Right lobe of liver (tissue), 6 donors: ENCODE results near the gene FAM161B. TPM values are rescaled to one million over a fixed set of nuclear protein-coding genes. Genes with fewer than 3 reads are reported as not detected.
"Not testable (repeated sequence)": the region's sequence is repeated elsewhere in the genome, so short reads cannot be mapped to it uniquely, and the experiment has no call there.

Experiments
- ATAC-seq, 4 donors: fragments of 200-7000 bp; cut with Tn5 transposase; one replicate each; pipeline ENCODE4 v1.9.1; 2020; ENCODE audit warnings: mild to moderate bottlenecking in 4 of 4, moderate library complexity in 4 of 4
- DNase-seq, 3 donors: peaks; one replicate each; pipeline ENCODE4 v3.0.0-alpha.2; 2020
- H3K27ac ChIP-seq, 3 donors: fragments of 200-600 bp; one replicate each; pipeline ENCODE4 v1.8.0; 2022
- H3K27me3 ChIP-seq, 2 donors: fragments of 200-600 bp; one replicate each; pipeline ENCODE4 v1.8.0; 2022
- H3K36me3 ChIP-seq, 4 donors: fragments of 200-600 bp; sonication (generic) in 1 of 4; one replicate each; pipeline versions ENCODE4 v1.5.1 to v1.8.0; 2017 to 2022; ENCODE audit warnings: control low read depth in 1 of 4
- H3K4me1 ChIP-seq, 4 donors: fragments of 200-600 bp; sonication (generic) in 1 of 4; one replicate each; pipeline versions ENCODE4 v1.5.1 to v1.8.0; 2017 to 2022; ENCODE audit warnings: control low read depth in 1 of 4
- H3K4me3 ChIP-seq, 3 donors: fragments of 200-600 bp; one replicate each; pipeline ENCODE4 v1.8.0; 2022
- H3K9me3 ChIP-seq, 4 donors: fragments of 200-600 bp; sonication (generic) in 1 of 4; one replicate each; pipeline versions ENCODE4 v1.5.1 to v1.8.0; 2017 to 2022; ENCODE audit warnings: control low read depth in 1 of 4
- CTCF ChIP-seq, 4 donors: fragments of 200-600 bp in 3 of 4; fragments of 450-650 bp in 1 of 4; IDR thresholded peaks; one replicate each; pipeline versions ENCODE4 v1.5.1 to v1.8.0; 2016 to 2022; ENCODE audit warnings: antibody characterized with exemption in 4 of 4, mild to moderate bottlenecking in 2 of 4
- POLR2A ChIP-seq: fragments of 450-650 bp; IDR thresholded peaks from one replicate; pipeline ENCODE4 v1.6.1; 2017; ENCODE audit warnings: antibody characterized with exemption, mild to moderate bottlenecking
- WGBS: methylation state at CpG from one replicate; pipeline ENCODE4 v1.1.6; 2018; ENCODE audit warnings: low coverage, low lambda C conversion rate; ENCODE audit not compliant: insufficient coverage; ENCODE audit errors: missing lambda C conversion rate; 5-methylcytosine and 5-hydroxymethylcytosine counted together
- intact Hi-C, 2 donors: fragments of 100-400 bp; cut with DNase I; formaldehyde crosslinking; loops; one replicate each; pipeline versions ENCODE4 v1.11.2 to v1.14.1; 2022
- total RNA-seq, 6 experiments: library from RNA; depleted of rRNA in 2 of 6; stranded (reverse); fragments of >200 nt in 2 of 6; fragmentation: NEBNext Ultra II Directional in 3 of 6; extraction: Animal tissue kit (Norgen Biotek cat#: 25700) in 3 of 6; gene quantifications; one replicate each; pipeline versions ENCODE4 v1.1.0 to v1.2.4, GENCODE V29; 2016 to 2023
- donor health status: DM: no; HTN: yes; CAD: no.
- donor health status: DM: no; HTN: no; CAD: no.
- donor health status: DM: no; HTN: no; CAD: no.
- donor health status: DM: no; HTN: yes; CAD: no.
- donor health status: DM: no; HTN: yes; CAD: no.

The FAM161B gene
- total RNA-seq, 6 experiments from 2014 or later = 1.3 to 2.3 (median 1.5) TPM

GRCh38 chr14:73895939-73896338 lies 54.0 kb downstream of the FAM161B start:
- Histone ChIP-seq H3K4me1 (no peaks in the 10 kb centered on the region), H3K4me3 (no peak overlapping the region), H3K27ac (no peak overlapping the region), H3K36me3 (peaks cover 4 to 60% (median 22%) of the 10 kb centered on the region in 4 donors), H3K27me3 (no peaks in the 10 kb centered on the region), H3K9me3 (no peaks in the 10 kb centered on the region)
- ATAC-seq = no peak
- TF ChIP-seq CTCF (IDR thresholded peaks at IDR 0.05) (no peak), POLR2A (no peak)
- DNase-seq = no peak
- WGBS = 58% methylated on average over 1 of the region's 1 CpG
- intact Hi-C loops = no loop called here

- DNase-seq, H3K9me3 ChIP-seq, H3K4me1 ChIP-seq, H3K27me3 ChIP-seq, ATAC-seq, H3K4me3 ChIP-seq, H3K27ac ChIP-seq, intact Hi-C loops: not testable (repeated sequence)
- H3K36me3 ChIP-seq = peaks cover 4 to 55% (median 21%) of the 10 kb centered on the region in 4 donors
- 79% methylated on average over 5 of the region's 6 CpGs for WGBS
Observed at GRCh38 chr14:73894180-73894687, 55.7 kb downstream of the FAM161B start.

- TF ChIP-seq POLR2A (no peak), CTCF (IDR thresholded peaks at IDR 0.05) (no peak)
- Histone ChIP-seq H3K4me3 (no peak overlapping the region), H3K9me3 (no peaks in the 10 kb centered on the region), H3K4me1 (peaks cover 0 to 14% (median 5%) of the 10 kb centered on the region in 4 donors), H3K27ac (no peak overlapping the region), H3K36me3 (peaks cover 0 to 10% (median 2%) of the 10 kb centered on the region in 4 donors), H3K27me3 (no peaks in the 10 kb centered on the region)
- intact Hi-C loops = no loop called here
- 78% methylated on average over 5 of the region's 5 CpGs for WGBS
- DNase-seq (no peak), ATAC-seq (no peak)
Observed at GRCh38 chr14:73889376-73889775, 60.5 kb downstream of the FAM161B start.

GRCh38 chr14:73888971-73889370 lies 60.9 kb downstream of the FAM161B start:
- no peak for DNase-seq
- H3K27ac ChIP-seq = no peak overlapping the region
- WGBS = 95% methylated on average over 2 of the region's 2 CpGs
- TF ChIP-seq POLR2A = no peak
- no peak for TF ChIP-seq CTCF (IDR thresholded peaks at IDR 0.05)
- H3K36me3 ChIP-seq = peaks cover 0 to 6% (median under 1%) of the 10 kb centered on the region in 4 donors
- peaks cover 0 to 14% (median 5%) of the 10 kb centered on the region in 4 donors for H3K4me1 ChIP-seq
- intact Hi-C loops = no loop called here
- H3K27me3 ChIP-seq = no peaks in the 10 kb centered on the region
- no peaks in the 10 kb centered on the region for H3K9me3 ChIP-seq
- no peak for ATAC-seq
- H3K4me3 ChIP-seq = no peak overlapping the region

- no peak overlapping the region for H3K4me3 ChIP-seq
- H3K27ac ChIP-seq = no peak overlapping the region
- ATAC-seq (no peak), DNase-seq (no peak)
- intact Hi-C loops = no loop called here
- 25% methylated on average over 3 of the region's 3 CpGs for WGBS
- peaks cover 0 to 14% (median 5%) of the 10 kb centered on the region in 4 donors for H3K4me1 ChIP-seq
- no peaks in the 10 kb centered on the region for H3K27me3 ChIP-seq
- H3K9me3 ChIP-seq = no peaks in the 10 kb centered on the region
- TF ChIP-seq POLR2A (no peak), CTCF (IDR thresholded peaks at IDR 0.05) (no peak)
- H3K36me3 ChIP-seq = no peaks in the 10 kb centered on the region
Observed at GRCh38 chr14:73888460-73888725, 61.5 kb downstream of the FAM161B start.
